B cell (primary cell): ENCODE data around the gene FREM3. TPM values are rescaled to one million over a fixed set of nuclear protein-coding genes. Genes with fewer than 3 reads are reported as not detected.

Source experiments
- ATAC-seq: fragments of 200-7000 bp; cut with Tn5 transposase; one replicate; pipeline ENCODE4 v1.10.0; 2021; ENCODE audit warnings: low read depth, mild to moderate bottlenecking, moderate number of reproducible peaks, moderate library complexity
- CTCF ChIA-PET: fragments of 350-600 bp; sonication (Branson Sonifier 250); formaldehyde crosslinking; loops from one replicate; lab custom pipeline; 2021; ENCODE audit warnings: antibody characterized with exemption, inconsistent platforms; lab: Charles Lee
- POLR2A ChIA-PET: fragments of 350-600 bp; sonication (Branson Sonifier 250); formaldehyde crosslinking; loops from one replicate; lab custom pipeline; 2021; ENCODE audit warnings: antibody characterized with exemption; lab: Charles Lee
- DNase-seq: peaks from one replicate; pipeline ENCODE4 v3.0.0; 2013
- H2AFZ ChIP-seq: 2 replicates; pipeline ENCODE4 v1.6.1; 2012; ENCODE audit warnings: mild to moderate bottlenecking, low read depth, low read length; ENCODE audit not compliant: insufficient read depth, poor library complexity, severe bottlenecking
- H3K27ac ChIP-seq, 2 donors: 1 replicate in 1 of 2; 2 replicates in 1 of 2; pipeline ENCODE4 v1.5.1; 2012 to 2013; ENCODE audit warnings: low read length in 2 of 2, mild to moderate bottlenecking in 2 of 2, moderate library complexity in 1 of 2
- H3K27me3 ChIP-seq, 4 experiments: fragments of 200-600 bp in 1 of 4; sonication (generic) in 1 of 4; replicated peaks in 1 of 4; 1 replicate in 2 of 4; 2 replicates in 2 of 4; pipeline versions ENCODE4 v1.6.1 to v1.7.0; 2013 to 2016; ENCODE audit warnings: low read length in 3 of 4, mild to moderate bottlenecking in 2 of 4, mixed read lengths in 1 of 4, moderate library complexity in 1 of 4; ENCODE audit not compliant: insufficient read depth in 4 of 4, control insufficient read depth in 3 of 4; ENCODE audit errors: control extremely low read depth in 1 of 4
- H3K36me3 ChIP-seq, 2 experiments: replicated peaks in 1 of 2; 1 replicate in 1 of 2; 2 replicates in 1 of 2; pipeline versions ENCODE4 v1.6.1 to v1.7.1; 2013; ENCODE audit warnings: low read length in 1 of 2; ENCODE audit not compliant: insufficient read depth in 2 of 2, control insufficient read depth in 1 of 2; ENCODE audit errors: control extremely low read depth in 1 of 2, extremely low read depth in 1 of 2
- H3K4me1 ChIP-seq, 2 donors: fragments of 200-600 bp in 1 of 2; sonication (generic) in 1 of 2; 1 replicate in 1 of 2; 2 replicates in 1 of 2; pipeline versions ENCODE4 v1.5.1 to v1.6.1; 2013 to 2017; ENCODE audit warnings: low read length in 2 of 2; ENCODE audit not compliant: control insufficient read depth in 2 of 2, insufficient read depth in 2 of 2
- H3K4me2 ChIP-seq: replicated peaks from 2 replicates; pipeline ENCODE3; 2012; ENCODE audit warnings: mild to moderate bottlenecking, low read depth, low read length; ENCODE audit not compliant: poor library complexity, severe bottlenecking
- H3K4me3 ChIP-seq, 5 experiments: fragments of 200-600 bp in 1 of 5; sonication (generic) in 1 of 5; 1 replicate in 3 of 5; 2 replicates in 2 of 5; pipeline versions ENCODE4 v1.5.1 to v1.7.0; 2011 to 2016; ENCODE audit warnings: low read length in 4 of 5, mild to moderate bottlenecking in 4 of 5, low read depth in 2 of 5, control low read depth in 1 of 5, moderate library complexity in 1 of 5; ENCODE audit not compliant: insufficient read depth in 1 of 5; ENCODE audit errors: control extremely low read depth in 1 of 5, extremely low read depth in 1 of 5
- H3K79me2 ChIP-seq: fragments of 200-600 bp; sonication (generic); one replicate; pipeline ENCODE4 v1.6.0; 2016; ENCODE audit warnings: low read length; ENCODE audit not compliant: control insufficient read depth, insufficient read depth
- H3K9ac ChIP-seq: fragments of 200-600 bp; sonication (generic); 2 replicates; pipeline ENCODE4 v1.6.1; 2017; ENCODE audit warnings: mild to moderate bottlenecking, low read length, moderate library complexity
- H3K9me3 ChIP-seq, 3 donors: one replicate each; pipeline versions ENCODE4 v1.6.1 to v1.7.1; 2013; ENCODE audit warnings: low read length in 2 of 3; ENCODE audit not compliant: control insufficient read depth in 2 of 3, insufficient read depth in 1 of 3; ENCODE audit errors: control extremely low read depth in 1 of 3
- H4K20me1 ChIP-seq: 2 replicates; pipeline ENCODE4 v1.6.0; 2012; ENCODE audit warnings: mild to moderate bottlenecking, low read length; ENCODE audit not compliant: insufficient read depth, control insufficient read depth, poor library complexity, severe bottlenecking
- H3K27ac Mint-ChIP-seq: one replicate; pipeline ENCODE4 v1.8.0; 2021; ENCODE audit warnings: mixed read lengths
- H3K27me3 Mint-ChIP-seq: one replicate; pipeline ENCODE4 v1.8.0; 2021; ENCODE audit warnings: mixed read lengths
- H3K4me1 Mint-ChIP-seq: one replicate; pipeline ENCODE4 v1.8.0; 2021; ENCODE audit warnings: mixed read lengths
- H3K4me3 Mint-ChIP-seq: one replicate; pipeline ENCODE4 v1.8.0; 2021; ENCODE audit warnings: mixed read lengths
- H3K9me3 Mint-ChIP-seq: one replicate; pipeline ENCODE4 v1.8.0; 2022; ENCODE audit warnings: mixed read lengths; ENCODE audit not compliant: insufficient read depth
- CTCF ChIP-seq: fragments of 200-600 bp; IDR thresholded peaks from one replicate; pipeline ENCODE4 v1.8.0; 2022; ENCODE audit warnings: antibody characterized with exemption, mild to moderate bottlenecking
- EZH2 ChIP-seq: IDR thresholded peaks from 2 replicates; pipeline ENCODE4 v1.6.1; 2012; ENCODE audit warnings: borderline replicate concordance, low read depth, mild to moderate bottlenecking, moderate library complexity, low read length; ENCODE audit not compliant: insufficient read depth, poor library complexity, severe bottlenecking
- WGBS: methylation state at CpG from one replicate; pipeline ENCODE4 v1.1.5; 2013; ENCODE audit warnings: missing lambda C conversion rate; ENCODE audit not compliant: insufficient coverage; 5-methylcytosine and 5-hydroxymethylcytosine counted together
- intact Hi-C: fragments of 100-400 bp; cut with micrococcal nuclease; formaldehyde crosslinking; loops from one replicate; pipeline ENCODE4 v1.10.0; 2022
- polyA plus RNA-seq: library from polyadenylated mRNA; depleted of rRNA; stranded (reverse); fragments of >200 nt; gene quantifications from 2 replicates; pipeline ENCODE4 v1.2.3, GENCODE V29; 2012
- total RNA-seq, 2 donors: library from RNA; stranded (reverse); fragments of 120-200 nt in 1 of 2; gene quantifications; 1 replicate in 1 of 2; 2 replicates in 1 of 2; pipeline versions ENCODE4 v1.2.3 to v1.2.4, GENCODE V29; 2013 to 2022

FREM3 gene
- total and polyA plus RNA-seq, 2 donors (not counting 1 experiment from before 2014, with no cell fraction given) = not detected

GRCh38 chr4:143701365-143701764, 890 bp upstream of the FREM3 start:
- no peak overlapping the region for H3K4me3 ChIP-seq
- no peaks in the 10 kb centered on the region for H3K79me2 ChIP-seq
- Mint-ChIP-seq H3K27me3 (peaks cover 53% of the 10 kb centered on the region), H3K4me1 (peaks cover 13% of the 10 kb centered on the region), H3K27ac (no peak overlapping the region), H3K9me3 (no peaks in the 10 kb centered on the region), H3K4me3 (peak overlapping the region; percentile 55)
- H3K9me3 ChIP-seq = peaks cover 0 to 19% (median 0%) of the 10 kb centered on the region in 3 donors
- H2AFZ ChIP-seq = no peak overlapping the region
- H4K20me1 ChIP-seq = no peaks in the 10 kb centered on the region
- intact Hi-C loops = no loop called here
- DNase-seq (no peak), ATAC-seq (no peak)
- H3K36me3 ChIP-seq = no peaks in the 10 kb centered on the region
- H3K27me3 ChIP-seq = peaks cover 0 to 34% (median 14%) of the 10 kb centered on the region in 4 experiments
- ChIA-PET POLR2A (no interaction called here), CTCF (no interaction called here)
- H3K4me2 ChIP-seq = peak overlapping the region; percentile 59
- H3K4me1 ChIP-seq = peaks cover 18 to 22% of the 10 kb centered on the region in 2 donors
- no CpG with 5 or more reads among the region's 6 CpGs for WGBS
- no peak overlapping the region for H3K9ac ChIP-seq
- H3K27ac ChIP-seq = no peak overlapping the region
- TF ChIP-seq EZH2 = no peak
- no peak for TF ChIP-seq CTCF

GRCh38 chr4:143700046-143700415, 444 bp downstream of the FREM3 start:
- Mint-ChIP-seq H3K27me3 (peaks cover 57% of the 10 kb centered on the region), H3K4me3 (peak overlapping the region; percentile 23), H3K4me1 (peaks cover 13% of the 10 kb centered on the region), H3K27ac (no peak overlapping the region), H3K9me3 (no peaks in the 10 kb centered on the region)
- H3K27me3 ChIP-seq = peaks cover 0 to 34% (median 14%) of the 10 kb centered on the region in 4 experiments
- H4K20me1 ChIP-seq = no peaks in the 10 kb centered on the region
- WGBS = 2% methylated on average over 34 of the region's 34 CpGs
- peak overlapping the region; percentile 59 for H3K4me2 ChIP-seq
- intact Hi-C loops = no loop called here
- H3K36me3 ChIP-seq = no peaks in the 10 kb centered on the region
- H2AFZ ChIP-seq = no peak overlapping the region
- peaks cover 18 to 22% of the 10 kb centered on the region in 2 donors for H3K4me1 ChIP-seq
- no peak overlapping the region for H3K27ac ChIP-seq
- H3K9me3 ChIP-seq = peaks cover 0 to 19% (median 0%) of the 10 kb centered on the region in 3 donors
- no peak overlapping the region for H3K9ac ChIP-seq
- no peak for TF ChIP-seq EZH2
- TF ChIP-seq CTCF = no peak
- H3K4me3 ChIP-seq = no peak overlapping the region
- ChIA-PET CTCF (no interaction called here), POLR2A (no interaction called here)
- ATAC-seq (no peak), DNase-seq (no peak)
- no peaks in the 10 kb centered on the region for H3K79me2 ChIP-seq
